Skeletal muscle satellite cell (primary cell): ENCODE measurements around the gene SYNE1. TPM values are rescaled to one million over a fixed set of nuclear protein-coding genes. Genes with fewer than 3 reads are reported as not detected.

ENCODE experiments used
- small RNA-seq: library from RNA; depleted of rRNA; stranded (forward); fragments of <200 nt; gene quantifications from one replicate; pipeline ENCODE3, GENCODE V24; 2012

Gene SYNE1

Small RNA genes within 50 kb of the gene (small RNA-seq; reads per million reads assigned to genes)
- not detected for gene RNA5SP223
